Lower leg skin (tissue), 3 donors: ENCODE results near the gene PTPRT.

Experiments
- POLR2A ChIP-seq, 2 donors: fragments of 450-650 bp; IDR thresholded peaks; one replicate each; pipeline ENCODE4 v1.6.1; 2016 to 2017; ENCODE audit warnings: antibody characterized with exemption in 2 of 2, mild to moderate bottlenecking in 1 of 2, moderate library complexity in 1 of 2
- TF ChIP-seq, protein P1 (sequence below), 3 donors: fragments of 450-650 bp; IDR thresholded peaks; one replicate each; pipeline ENCODE4 v1.5.1; 2016; ENCODE audit warnings: antibody characterized with exemption in 3 of 3, mild to moderate bottlenecking in 3 of 3, moderate library complexity in 2 of 3

DNA sequence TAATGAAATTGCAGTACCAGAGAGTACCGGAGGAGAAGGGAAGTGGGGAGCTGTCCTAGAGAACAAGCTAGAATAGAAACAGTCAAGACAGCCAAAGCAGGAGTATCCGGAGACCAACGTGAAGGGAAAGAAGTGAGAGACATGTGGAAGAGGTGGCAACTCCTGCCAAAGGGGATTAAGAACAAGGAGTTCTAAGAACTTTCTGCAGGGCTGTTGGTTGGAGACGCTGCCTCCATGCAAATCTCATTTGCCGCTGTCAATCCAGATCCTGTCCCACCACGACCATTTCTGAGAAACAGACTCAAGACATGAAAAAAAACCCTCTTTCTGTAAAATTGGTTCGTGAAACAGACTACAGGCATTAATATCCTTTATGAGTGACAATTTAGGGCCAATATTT lies 595.7 kb downstream of the PTPRT start:
- TF ChIP-seq, protein P1, sequence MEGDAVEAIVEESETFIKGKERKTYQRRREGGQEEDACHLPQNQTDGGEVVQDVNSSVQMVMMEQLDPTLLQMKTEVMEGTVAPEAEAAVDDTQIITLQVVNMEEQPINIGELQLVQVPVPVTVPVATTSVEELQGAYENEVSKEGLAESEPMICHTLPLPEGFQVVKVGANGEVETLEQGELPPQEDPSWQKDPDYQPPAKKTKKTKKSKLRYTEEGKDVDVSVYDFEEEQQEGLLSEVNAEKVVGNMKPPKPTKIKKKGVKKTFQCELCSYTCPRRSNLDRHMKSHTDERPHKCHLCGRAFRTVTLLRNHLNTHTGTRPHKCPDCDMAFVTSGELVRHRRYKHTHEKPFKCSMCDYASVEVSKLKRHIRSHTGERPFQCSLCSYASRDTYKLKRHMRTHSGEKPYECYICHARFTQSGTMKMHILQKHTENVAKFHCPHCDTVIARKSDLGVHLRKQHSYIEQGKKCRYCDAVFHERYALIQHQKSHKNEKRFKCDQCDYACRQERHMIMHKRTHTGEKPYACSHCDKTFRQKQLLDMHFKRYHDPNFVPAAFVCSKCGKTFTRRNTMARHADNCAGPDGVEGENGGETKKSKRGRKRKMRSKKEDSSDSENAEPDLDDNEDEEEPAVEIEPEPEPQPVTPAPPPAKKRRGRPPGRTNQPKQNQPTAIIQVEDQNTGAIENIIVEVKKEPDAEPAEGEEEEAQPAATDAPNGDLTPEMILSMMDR (IDR thresholded peaks at IDR 0.05) = no peak
- TF ChIP-seq POLR2A (IDR thresholded peaks at IDR 0.05) = no peak
